Endothelial cell (in vitro differentiated cells): Measurements from ENCODE around the gene SAMM50. TPM values are rescaled to one million over a fixed set of nuclear protein-coding genes. Genes with fewer than 3 reads are reported as not detected.

ENCODE experiments used
- DNase-seq: peaks from one replicate; pipeline ENCODE4 v3.0.0; 2021; ENCODE audit warnings: low spot score
- H3K27ac Mint-ChIP-seq: one replicate; pipeline ENCODE4 v1.8.0; 2021; ENCODE audit warnings: mixed read lengths, inconsistent platforms; ENCODE audit not compliant: unreplicated experiment
- H3K27me3 Mint-ChIP-seq: one replicate; pipeline ENCODE4 v1.8.0; 2021; ENCODE audit warnings: mild to moderate bottlenecking, moderate library complexity, mixed read lengths, inconsistent platforms; ENCODE audit not compliant: unreplicated experiment
- H3K36me3 Mint-ChIP-seq: one replicate; pipeline ENCODE4 v1.8.0; 2021; ENCODE audit warnings: mild to moderate bottlenecking, low read depth, mixed read lengths, inconsistent platforms; ENCODE audit not compliant: unreplicated experiment
- H3K4me1 Mint-ChIP-seq: one replicate; pipeline ENCODE4 v1.8.0; 2021; ENCODE audit warnings: mild to moderate bottlenecking, mixed read lengths, inconsistent platforms; ENCODE audit not compliant: unreplicated experiment
- H3K4me3 Mint-ChIP-seq: one replicate; pipeline ENCODE4 v1.8.0; 2021; ENCODE audit warnings: mild to moderate bottlenecking, mixed read lengths, inconsistent platforms; ENCODE audit not compliant: unreplicated experiment
- H3K9me3 Mint-ChIP-seq: one replicate; pipeline ENCODE4 v1.8.0; 2021; ENCODE audit warnings: mixed read lengths, inconsistent platforms; ENCODE audit not compliant: unreplicated experiment
- CTCF ChIP-seq: fragments of 200-600 bp; sonication (generic); IDR thresholded peaks from one replicate; pipeline ENCODE4 v1.5.0; 2021; ENCODE audit warnings: antibody characterized with exemption; ENCODE audit not compliant: unreplicated experiment
- total RNA-seq: library from RNA; stranded (reverse); fragmentation: NEBNext Ultra II Directional; extraction: Animal tissue kit (Norgen Biotek cat#: 25700); gene quantifications from one replicate; pipeline ENCODE4 v1.2.1, GENCODE V29; 2021; ENCODE audit not compliant: unreplicated experiment

Gene SAMM50
- total RNA-seq, 1 donor from 2014 or later = 81.6 TPM

GRCh38 chr22:43928468-43928867 is 26.8 kb upstream of the SAMM50 start:
- Mint-ChIP-seq H3K9me3 (no peaks in the 10 kb centered on the region), H3K27me3 (no peaks in the 10 kb centered on the region), H3K36me3 (peaks cover 32% of the 10 kb centered on the region), H3K27ac (no peak overlapping the region), H3K4me3 (no peak overlapping the region), H3K4me1 (peaks cover 13% of the 10 kb centered on the region)
- no peak for TF ChIP-seq CTCF
- no peak for DNase-seq

- no peak overlapping the region for H3K27ac Mint-ChIP-seq
Measured at GRCh38 chr22:43928908-43929307, 26.3 kb upstream of the SAMM50 start.

GRCh38 chr22:43931771-43932170 is 23.5 kb upstream of the SAMM50 start:
- peaks cover 6% of the 10 kb centered on the region for H3K27me3 Mint-ChIP-seq
- peak overlapping the region; percentile 15 for H3K4me3 Mint-ChIP-seq
- no peak overlapping the region for H3K27ac Mint-ChIP-seq
- no peak for TF ChIP-seq CTCF
- no peak for DNase-seq
- H3K4me1 Mint-ChIP-seq = no peaks in the 10 kb centered on the region
- H3K36me3 Mint-ChIP-seq = peaks cover 51% of the 10 kb centered on the region
- no peaks in the 10 kb centered on the region for H3K9me3 Mint-ChIP-seq

More at GRCh38 chr22:43928908-43929307, 26.3 kb upstream of the SAMM50 start:
- Mint-ChIP-seq H3K36me3 (peaks cover 36% of the 10 kb centered on the region), H3K27me3 (peaks cover 2% of the 10 kb centered on the region), H3K4me1 (peaks cover 13% of the 10 kb centered on the region), H3K9me3 (no peaks in the 10 kb centered on the region), H3K4me3 (no peak overlapping the region)
- DNase-seq = no peak
- TF ChIP-seq CTCF = no peak

GRCh38 chr22:43941449-43941848 is 13.8 kb upstream of the SAMM50 start:
- peaks cover 67% of the 10 kb centered on the region for H3K36me3 Mint-ChIP-seq
- no peak for DNase-seq
- no peaks in the 10 kb centered on the region for H3K4me1 Mint-ChIP-seq
- no peak overlapping the region for H3K27ac Mint-ChIP-seq
- no peaks in the 10 kb centered on the region for H3K9me3 Mint-ChIP-seq
- peaks cover 3% of the 10 kb centered on the region for H3K27me3 Mint-ChIP-seq
- no peak overlapping the region for H3K4me3 Mint-ChIP-seq
- TF ChIP-seq CTCF = no peak

- no peak for TF ChIP-seq CTCF
- Mint-ChIP-seq H3K4me1 (no peaks in the 10 kb centered on the region), H3K27ac (no peak overlapping the region), H3K36me3 (peaks cover 47% of the 10 kb centered on the region), H3K4me3 (no peak overlapping the region), H3K9me3 (no peaks in the 10 kb centered on the region), H3K27me3 (peaks cover 2% of the 10 kb centered on the region)
- DNase-seq = no peak
Measured at GRCh38 chr22:43944670-43945430, 10.4 kb upstream of the SAMM50 start.
